Muscle layer of colon (tissue), 2 donors: ENCODE results near the gene FAM217A.

Source experiments
- H3K27ac ChIP-seq: one replicate; pipeline ENCODE4 v1.7.0; 2013; ENCODE audit warnings: low read depth, mild to moderate bottlenecking, low read length, moderate library complexity
- H3K27me3 ChIP-seq, 2 donors: one replicate each; pipeline ENCODE4 v1.7.0; 2013; ENCODE audit warnings: low read length in 2 of 2, mild to moderate bottlenecking in 2 of 2; ENCODE audit not compliant: insufficient read depth in 2 of 2, control insufficient read depth in 1 of 2
- H3K36me3 ChIP-seq: one replicate; pipeline ENCODE4 v1.7.0; 2013; ENCODE audit warnings: mild to moderate bottlenecking, low read length; ENCODE audit not compliant: insufficient read depth
- H3K4me1 ChIP-seq: one replicate; pipeline ENCODE4 v1.7.0; 2013; ENCODE audit warnings: mild to moderate bottlenecking, low read length; ENCODE audit not compliant: insufficient read depth
- H3K4me3 ChIP-seq, 2 donors: one replicate each; pipeline ENCODE4 v1.7.0; 2013; ENCODE audit warnings: low read length in 2 of 2, low read depth in 1 of 2, mild to moderate bottlenecking in 1 of 2, moderate library complexity in 1 of 2
- H3K9ac ChIP-seq: one replicate; pipeline ENCODE4 v1.7.0; 2013; ENCODE audit warnings: low read length
- H3K9me3 ChIP-seq: one replicate; pipeline ENCODE4 v1.7.0; 2013; ENCODE audit warnings: mild to moderate bottlenecking, low read length
- donor health status: abdominal sarcoma.
- donor health status: Adenocarcinoma of cecum.

The FAM217A gene

DNA sequence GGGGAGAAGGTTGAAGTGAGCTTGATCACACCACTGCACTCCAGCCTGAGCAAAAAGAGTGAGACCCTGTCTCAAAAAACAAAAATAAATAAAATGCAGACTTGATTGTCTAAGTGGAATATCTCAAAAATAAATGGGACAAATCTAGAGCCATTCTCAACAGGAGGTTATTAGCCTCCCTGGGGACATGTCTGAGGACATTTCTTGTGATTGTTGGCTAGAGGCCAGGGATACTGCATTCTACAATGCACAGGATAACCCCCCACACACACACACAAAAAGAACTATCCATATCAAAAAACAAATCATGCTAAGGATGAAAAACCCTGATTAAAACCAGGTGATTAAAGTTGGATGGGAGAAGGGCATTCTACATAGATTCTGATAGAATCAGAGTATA, 37.5 kb downstream of the FAM217A start:
- Histone ChIP-seq H3K36me3 (peaks cover 58% of the 10 kb centered on the region), H3K27ac (no peak overlapping the region), H3K4me3 (no peak overlapping the region), H3K4me1 (no peaks in the 10 kb centered on the region), H3K9ac (no peak overlapping the region), H3K27me3 (no peaks in the 10 kb centered on the region), H3K9me3 (no peaks in the 10 kb centered on the region)

- Histone ChIP-seq H3K9me3 (no peaks in the 10 kb centered on the region), H3K27ac (no peak overlapping the region), H3K27me3 (no peaks in the 10 kb centered on the region), H3K4me3 (no peak overlapping the region), H3K36me3 (peaks cover 54% of the 10 kb centered on the region), H3K9ac (no peak overlapping the region), H3K4me1 (no peaks in the 10 kb centered on the region)
These were observed 39.6 kb downstream of the FAM217A start for GRCh38 chr6:4039348-4039747.

DNA sequence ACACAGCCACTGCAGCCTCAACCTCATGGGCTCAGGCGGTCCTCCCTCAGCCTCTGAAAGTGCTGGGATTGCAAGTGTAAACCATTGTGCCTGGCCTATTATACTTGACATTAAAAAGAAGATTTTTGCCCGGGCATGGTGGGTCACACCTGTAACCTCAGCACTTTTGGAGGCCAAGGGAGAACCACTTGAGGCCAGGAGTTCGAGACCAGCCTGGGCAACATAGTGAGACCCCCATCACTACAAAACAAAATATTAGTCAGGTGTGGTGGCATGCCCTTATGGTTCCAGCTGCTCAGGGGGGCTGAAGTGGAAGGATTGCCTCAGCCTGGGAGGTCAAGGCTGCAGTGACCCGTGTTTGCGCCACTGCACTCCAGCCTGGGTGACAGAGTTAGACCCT, 42.4 kb downstream of the FAM217A start:
- no peaks in the 10 kb centered on the region for H3K9me3 ChIP-seq
- no peak overlapping the region for H3K9ac ChIP-seq
- peaks cover 17% of the 10 kb centered on the region for H3K4me1 ChIP-seq
- H3K27me3 ChIP-seq, result no peaks in the 10 kb centered on the region
- no peak overlapping the region for H3K27ac ChIP-seq
- peaks cover 33% of the 10 kb centered on the region for H3K36me3 ChIP-seq
- H3K4me3 ChIP-seq, result no peak overlapping the region

DNA sequence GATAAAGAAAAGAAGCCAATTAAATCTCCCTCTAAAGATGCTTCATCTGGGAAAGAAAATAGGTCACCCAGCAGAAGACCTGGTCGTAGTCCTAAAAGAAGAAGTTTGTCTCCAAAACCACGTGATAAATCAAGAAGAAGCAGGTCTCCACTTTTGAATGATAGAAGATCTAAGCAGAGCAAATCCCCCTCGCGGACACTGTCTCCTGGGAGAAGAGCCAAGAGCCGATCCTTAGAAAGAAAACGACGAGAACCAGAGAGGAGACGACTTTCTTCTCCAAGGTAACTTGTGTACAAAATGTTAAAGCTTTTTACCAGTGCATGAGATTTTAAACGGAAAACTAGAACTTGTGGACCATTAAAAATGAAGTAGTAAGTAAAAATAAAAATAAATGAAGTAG, 46.5 kb downstream of the FAM217A start:
- Histone ChIP-seq H3K27me3 (no peaks in the 10 kb centered on the region), H3K4me3 (no peak overlapping the region), H3K9me3 (no peaks in the 10 kb centered on the region), H3K9ac (no peak overlapping the region), H3K27ac (no peak overlapping the region), H3K36me3 (peaks cover 9% of the 10 kb centered on the region), H3K4me1 (peaks cover 17% of the 10 kb centered on the region)

DNA sequence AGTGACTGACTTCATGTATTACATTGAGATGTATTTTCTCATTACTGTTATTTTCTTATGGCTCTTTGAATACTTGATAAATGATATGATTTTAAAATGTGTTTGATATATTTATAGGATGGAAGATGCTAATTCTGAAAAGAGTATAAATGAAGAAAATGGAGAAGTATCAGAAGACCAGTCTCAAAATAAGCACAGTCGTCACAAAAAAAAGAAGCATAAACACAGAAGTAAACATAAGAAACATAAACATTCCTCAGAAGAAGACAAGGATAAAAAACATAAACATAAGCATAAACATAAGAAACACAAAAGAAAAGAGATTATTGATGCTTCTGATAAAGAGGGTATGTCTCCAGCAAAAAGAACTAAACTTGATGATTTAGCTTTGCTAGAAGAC, 47.5 kb downstream of the FAM217A start:
- Histone ChIP-seq H3K27ac (no peak overlapping the region), H3K9me3 (no peaks in the 10 kb centered on the region), H3K4me3 (no peak overlapping the region), H3K4me1 (peaks cover 17% of the 10 kb centered on the region), H3K27me3 (no peaks in the 10 kb centered on the region), H3K9ac (no peak overlapping the region), H3K36me3 (peaks cover 9% of the 10 kb centered on the region)

DNA sequence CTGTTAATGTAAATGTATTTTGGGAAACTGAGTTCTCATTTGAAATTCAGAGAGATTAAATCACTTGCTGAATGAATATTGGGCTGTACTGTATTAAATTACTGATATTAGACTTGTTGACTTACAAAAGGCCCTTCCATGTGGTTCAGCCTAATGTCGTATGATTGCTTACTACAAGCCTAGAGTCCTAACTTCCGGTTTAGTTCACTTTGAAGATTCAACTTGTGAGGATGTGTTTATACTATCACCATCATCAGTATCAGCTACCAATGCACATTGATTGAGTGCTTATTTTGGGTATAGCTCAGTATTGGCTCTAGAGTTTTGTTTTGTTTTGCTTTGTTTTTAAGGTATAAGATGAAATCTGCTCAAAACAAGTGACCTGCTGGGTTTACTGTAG, 48.3 kb downstream of the FAM217A start:
- Histone ChIP-seq H3K27me3 (no peaks in the 10 kb centered on the region), H3K9me3 (no peaks in the 10 kb centered on the region), H3K4me3 (no peak overlapping the region), H3K27ac (no peak overlapping the region), H3K4me1 (peaks cover 17% of the 10 kb centered on the region), H3K36me3 (peaks cover 9% of the 10 kb centered on the region), H3K9ac (no peak overlapping the region)

- no peak overlapping the region for H3K27ac ChIP-seq
- H3K4me3 ChIP-seq, result no peak overlapping the region
- peaks cover 9% of the 10 kb centered on the region for H3K36me3 ChIP-seq
- peaks cover 19% of the 10 kb centered on the region for H3K4me1 ChIP-seq
- H3K27me3 ChIP-seq, result no peaks in the 10 kb centered on the region
- H3K9ac ChIP-seq, result no peak overlapping the region
- no peaks in the 10 kb centered on the region for H3K9me3 ChIP-seq
These were observed 49.2 kb downstream of the FAM217A start for GRCh38 chr6:4029687-4030086.

- Histone ChIP-seq H3K27ac (no peak overlapping the region), H3K36me3 (peaks cover 9% of the 10 kb centered on the region), H3K4me3 (no peak overlapping the region), H3K9me3 (no peaks in the 10 kb centered on the region), H3K4me1 (peaks cover 22% of the 10 kb centered on the region), H3K9ac (no peak overlapping the region), H3K27me3 (no peaks in the 10 kb centered on the region)
These were observed 50.9 kb downstream of the FAM217A start for GRCh38 chr6:4028051-4028450.

DNA sequence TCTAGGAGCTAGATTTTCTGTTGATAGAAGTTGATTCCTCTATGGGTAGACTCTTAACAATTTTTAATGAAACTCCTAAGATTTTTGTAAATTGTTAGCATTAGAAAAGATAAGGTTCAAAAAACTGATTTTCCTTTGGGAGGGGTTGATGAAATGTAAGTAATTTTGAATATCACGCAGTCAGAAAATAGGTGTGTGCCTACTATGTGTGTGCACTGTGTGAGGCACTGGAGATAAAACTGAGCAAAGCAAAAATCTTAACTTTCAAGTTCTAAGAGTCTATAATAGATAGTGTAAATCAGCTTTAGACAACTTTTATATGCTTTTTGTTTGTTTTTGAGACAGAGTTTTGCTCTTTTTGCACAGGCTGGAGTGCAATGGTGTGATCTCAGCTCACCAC, 53.3 kb downstream of the FAM217A start:
- no peak overlapping the region for H3K27ac ChIP-seq
- no peaks in the 10 kb centered on the region for H3K27me3 ChIP-seq
- H3K36me3 ChIP-seq, result peaks cover 5% of the 10 kb centered on the region
- no peaks in the 10 kb centered on the region for H3K9me3 ChIP-seq
- H3K4me3 ChIP-seq, result no peak overlapping the region
- no peak overlapping the region for H3K9ac ChIP-seq
- H3K4me1 ChIP-seq, result peaks cover 26% of the 10 kb centered on the region

GRCh38 chr6:4023240-4023639, 55.7 kb downstream of the FAM217A start:
- Histone ChIP-seq H3K4me1 (peaks cover 39% of the 10 kb centered on the region), H3K9me3 (no peaks in the 10 kb centered on the region), H3K27me3 (no peaks in the 10 kb centered on the region), H3K36me3 (no peaks in the 10 kb centered on the region), H3K27ac (no peak overlapping the region), H3K9ac (no peak overlapping the region), H3K4me3 (no peak overlapping the region)

DNA sequence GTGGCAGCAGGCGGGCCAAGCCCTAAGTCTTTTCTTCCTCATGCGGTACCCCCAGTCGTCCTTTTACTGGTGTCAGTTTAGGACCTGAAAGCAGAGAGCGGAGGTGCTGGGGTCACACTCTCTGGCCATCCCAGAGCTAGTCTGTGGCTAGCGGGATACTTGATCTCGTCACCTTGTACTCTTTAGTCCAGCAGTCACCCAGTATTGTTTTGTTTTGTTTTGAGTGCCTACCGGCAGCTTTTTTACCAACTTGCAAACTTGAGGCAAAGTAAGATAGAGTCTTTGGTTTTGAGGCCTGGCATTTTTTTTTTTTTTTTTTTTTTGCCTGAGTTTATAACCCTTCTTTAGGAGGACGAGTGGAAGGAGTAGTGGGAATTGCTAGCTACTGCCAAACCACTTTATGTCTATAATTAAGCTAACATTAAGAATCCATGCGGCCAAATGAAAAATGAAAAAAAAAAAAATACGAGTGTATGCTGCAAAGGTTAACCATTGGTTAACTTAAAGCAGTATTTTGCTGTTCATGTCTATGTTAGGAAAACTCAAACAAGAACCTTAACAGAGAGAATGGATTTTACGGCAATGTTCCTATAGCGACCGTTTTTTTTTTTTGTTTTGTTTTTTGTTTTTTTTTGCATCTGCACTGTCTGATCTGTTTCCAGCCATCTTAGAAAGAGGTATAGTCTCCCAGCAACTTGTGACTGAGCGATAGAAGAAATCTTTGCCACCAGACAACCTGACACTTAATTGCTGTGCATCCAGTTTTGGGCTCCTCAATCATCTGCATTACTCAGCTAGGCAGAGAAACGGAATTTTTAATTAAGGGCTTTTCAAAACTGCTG, 56.9 kb downstream of the FAM217A start:
- peak overlapping the region; percentile 99 for H3K27ac ChIP-seq
- peak overlapping the region; percentile 91 for H3K4me3 ChIP-seq
- no peaks in the 10 kb centered on the region for H3K9me3 ChIP-seq
- H3K36me3 ChIP-seq, result no peaks in the 10 kb centered on the region
- H3K27me3 ChIP-seq, result no peaks in the 10 kb centered on the region
- H3K9ac ChIP-seq, result peak overlapping the region; percentile 88
- H3K4me1 ChIP-seq, result peaks cover 47% of the 10 kb centered on the region
